NCI-H1417 treated with DMSO at 0.1 percent for 48 hours (cell line): ENCODE measurements around the gene NLRP12.
"Not testable (repeated sequence)": the region's sequence is repeated elsewhere in the genome, so short reads cannot be mapped to it uniquely, and the experiment has no call there.

Experiments
- DNase-seq: peaks from one replicate; lab custom pipeline; 2025; lab: John Stamatoyannopoulos, UW

NLRP12 gene

DNA sequence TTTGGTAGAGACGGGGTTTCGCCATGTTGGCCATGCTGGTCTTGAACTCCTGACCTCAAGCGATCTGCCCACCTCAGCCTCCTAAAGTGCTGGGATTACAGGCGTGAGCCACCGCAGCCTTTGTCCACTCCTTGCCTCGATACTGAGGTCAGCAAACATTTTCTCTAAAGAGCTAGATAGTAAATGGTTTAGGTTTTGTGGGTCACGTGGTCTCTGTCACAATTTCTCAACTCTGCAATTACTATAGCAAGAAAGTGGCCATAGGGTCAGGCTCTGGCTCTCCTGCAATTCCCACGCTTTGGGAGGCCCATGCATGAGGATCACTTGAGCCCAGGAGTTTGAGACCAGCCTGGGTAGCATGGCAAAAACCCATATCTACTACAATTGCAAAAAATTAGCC is 42.8 kb downstream of the NLRP12 start:
- not testable (repeated sequence) for DNase-seq

DNA sequence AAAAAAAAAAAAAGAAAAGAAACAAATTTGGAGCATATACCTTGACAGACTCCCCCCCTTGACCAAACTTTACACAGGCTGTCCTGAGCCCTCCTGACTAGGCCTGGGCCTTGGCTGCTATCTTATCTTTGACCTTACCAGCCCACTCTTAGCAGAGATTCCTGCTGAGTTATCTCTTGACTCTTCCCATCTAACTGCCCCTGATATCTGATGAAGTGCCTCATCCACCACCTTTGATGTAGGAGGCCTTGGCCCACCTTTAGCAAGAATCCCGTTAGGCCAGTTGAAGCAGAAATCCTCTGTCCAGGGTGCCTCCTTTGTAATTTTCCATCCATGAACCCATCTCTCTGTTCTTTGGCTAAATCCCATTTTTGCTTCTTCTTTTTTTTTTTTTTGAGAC is 43.6 kb downstream of the NLRP12 start:
- DNase-seq, result no peak

DNA sequence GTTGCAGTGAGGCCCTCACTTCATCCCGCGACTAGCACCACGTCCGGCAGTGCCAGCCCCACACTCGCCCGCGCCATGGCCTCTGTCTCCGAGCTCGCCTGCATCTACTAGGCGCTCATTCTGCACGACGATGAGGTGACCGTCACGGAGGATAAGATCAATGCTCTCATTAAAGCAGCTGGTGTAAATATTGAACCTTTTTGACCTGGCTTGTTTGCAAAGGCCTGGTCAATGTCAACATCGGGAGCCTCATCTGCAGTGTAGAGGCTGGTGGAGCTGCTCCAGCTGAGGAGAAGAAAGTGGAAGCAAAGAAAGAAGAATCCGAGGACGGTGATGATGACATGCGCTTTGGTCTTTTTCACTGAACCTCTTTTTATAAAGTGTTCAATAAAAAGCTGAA is 48.6 kb downstream of the NLRP12 start:
- no peak for DNase-seq

DNA sequence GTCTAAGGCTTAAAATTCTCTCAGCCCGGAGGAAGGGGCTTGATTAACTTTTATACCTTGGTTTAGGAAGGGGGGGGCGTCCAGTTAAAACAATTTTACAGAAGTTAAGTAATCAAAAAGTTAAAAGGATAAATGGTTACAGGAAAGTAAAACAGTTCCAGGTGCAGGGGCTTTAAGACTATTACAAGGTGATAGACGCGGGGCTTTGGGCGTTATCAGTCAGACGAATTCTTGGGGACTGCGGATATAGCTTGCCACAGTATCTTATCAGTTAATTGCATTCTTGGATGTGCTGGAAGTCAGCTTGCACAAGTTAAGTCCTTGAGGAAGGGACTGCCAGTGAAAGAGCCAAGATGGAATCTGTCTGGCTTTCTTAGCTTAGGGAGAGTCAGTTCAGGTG is 49.6 kb downstream of the NLRP12 start:
- not testable (repeated sequence) for DNase-seq

DNA sequence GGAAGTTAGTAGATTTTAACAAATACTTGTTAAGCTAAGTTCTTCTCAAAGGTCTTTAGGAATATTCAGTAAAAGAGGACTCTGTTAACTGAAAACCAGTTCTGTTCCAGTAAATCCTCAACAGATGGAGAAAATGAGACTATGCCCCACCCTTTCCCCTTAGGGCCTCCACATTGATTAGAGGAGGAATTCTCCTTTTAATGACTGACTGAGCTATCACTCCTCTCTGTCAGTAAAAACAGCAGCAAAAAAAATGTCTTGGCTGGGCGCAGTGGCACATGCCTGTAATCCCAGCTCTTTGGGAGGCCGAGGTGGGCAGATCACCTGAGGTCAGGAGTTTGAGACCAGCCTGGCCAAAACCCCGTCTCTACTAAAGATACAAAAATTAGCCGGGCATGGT is 50.1 kb downstream of the NLRP12 start:
- no peak for DNase-seq

DNA sequence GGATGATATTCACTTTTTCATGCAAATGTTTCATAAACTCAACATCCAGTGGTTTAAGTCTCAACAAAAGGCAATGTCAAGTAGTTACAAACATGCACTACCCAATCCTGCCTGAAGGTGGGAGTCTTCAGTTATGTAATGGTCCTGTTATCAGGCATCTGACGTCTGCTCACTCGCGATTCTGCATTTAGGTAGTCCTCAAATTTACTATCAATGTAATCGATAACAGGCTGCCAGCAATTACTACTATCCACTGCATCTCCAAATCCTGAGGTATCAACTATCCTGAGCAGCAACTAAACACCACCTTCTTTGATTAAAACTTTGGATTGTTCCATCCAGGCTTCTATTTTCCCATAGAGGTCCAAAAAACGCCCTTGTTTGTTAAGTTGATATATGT is 51.2 kb downstream of the NLRP12 start:
- DNase-seq, result no peak

DNA sequence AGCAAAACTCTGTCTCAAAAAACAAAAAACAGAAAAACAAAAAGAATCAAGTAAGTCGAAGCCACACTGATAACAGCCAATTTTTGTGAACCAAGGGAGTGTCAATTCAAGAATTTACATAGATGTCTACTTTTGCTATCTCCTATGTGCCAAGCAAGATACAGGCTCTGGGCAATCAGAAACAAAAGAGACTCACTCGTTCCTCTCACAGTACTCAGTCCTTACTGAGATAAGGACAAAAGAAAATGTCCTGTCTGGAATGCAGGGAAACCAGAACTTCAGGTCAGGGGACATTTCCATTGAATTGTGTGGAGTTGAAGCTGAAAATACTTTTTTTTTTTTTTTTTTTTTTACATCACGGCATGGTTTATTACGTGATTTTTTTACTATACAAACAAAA is 53.0 kb downstream of the NLRP12 start:
- DNase-seq, result no peak

DNA sequence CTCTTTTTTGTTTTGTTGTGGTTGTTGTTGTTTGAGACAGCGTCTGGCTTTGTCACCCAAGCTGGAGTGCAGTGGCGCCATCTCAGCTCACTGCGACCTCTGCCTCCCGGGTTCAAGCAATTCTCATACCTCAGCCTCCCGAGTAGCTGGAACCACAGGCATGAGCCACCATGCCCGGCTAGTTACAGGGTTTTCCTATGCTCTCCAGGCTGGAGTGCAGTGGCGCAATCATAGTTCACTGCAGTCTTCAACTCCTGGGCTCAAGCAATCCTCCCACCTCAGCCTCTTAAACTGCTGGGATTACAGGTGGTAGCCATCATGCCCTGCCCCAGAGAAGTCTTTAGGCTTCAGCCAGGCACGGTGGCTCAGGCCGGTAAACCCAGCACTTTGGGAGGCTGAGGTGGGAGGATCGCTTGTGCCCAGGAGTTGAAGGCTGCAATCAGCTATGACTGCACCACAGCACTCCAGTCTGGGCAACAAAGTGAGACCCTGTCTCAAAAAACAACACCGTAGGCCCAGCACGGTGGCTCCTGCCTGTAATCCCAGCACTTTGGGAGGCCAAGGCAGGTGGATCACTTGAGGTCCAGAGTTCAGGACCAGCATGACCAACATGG is 54.3 kb downstream of the NLRP12 start:
- not testable (repeated sequence) for DNase-seq

DNA sequence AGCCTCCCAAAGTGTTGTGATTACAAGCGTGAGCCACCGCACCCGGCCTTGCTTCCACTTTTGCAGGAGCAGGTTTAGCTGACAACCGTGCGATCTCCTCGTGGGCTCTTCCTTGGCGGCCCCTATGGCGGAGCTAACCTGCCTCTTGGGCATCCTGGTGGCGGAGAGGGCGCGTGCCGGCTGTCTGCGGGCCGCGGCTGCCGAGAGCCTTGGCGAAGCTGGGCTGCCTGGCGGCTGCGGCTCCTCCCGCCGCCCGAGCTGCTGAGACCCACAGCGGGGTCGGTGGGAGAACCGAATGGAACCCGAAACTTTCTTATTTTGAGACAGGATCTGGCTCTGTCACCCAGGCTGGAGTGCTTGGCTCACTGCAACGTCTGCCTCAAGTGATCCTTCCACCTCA is 55.7 kb downstream of the NLRP12 start:
- DNase-seq, result no peak

DNA sequence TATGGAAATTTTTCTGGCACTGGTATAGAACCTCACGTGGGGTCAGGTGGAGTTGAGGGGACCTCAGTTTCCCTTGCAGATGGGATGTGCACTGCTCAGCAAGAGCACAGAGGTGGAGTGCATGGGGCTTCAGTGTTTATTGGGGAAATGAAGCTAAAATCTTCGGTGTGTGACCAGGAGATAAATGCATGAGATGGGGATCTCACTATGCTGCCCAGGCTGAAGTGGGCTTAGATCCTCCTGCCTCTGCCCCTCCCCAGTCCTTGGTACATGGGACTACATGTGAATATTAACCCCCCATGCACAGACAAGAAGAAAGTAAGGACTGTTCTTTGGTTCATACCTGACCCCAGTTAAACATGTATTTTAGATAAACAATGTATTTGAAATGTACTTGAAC is 65.1 kb downstream of the NLRP12 start:
- DNase-seq, result not testable (repeated sequence)
